Keratinocyte (primary cell): ENCODE measurements around the gene OVAAL. TPM values are rescaled to one million over a fixed set of nuclear protein-coding genes. Genes with fewer than 3 reads are reported as not detected.

ENCODE experiments used
- DNase-seq: peaks from one replicate; pipeline ENCODE4 v3.0.0-alpha.2; 2011; ENCODE audit warnings: low read depth, missing footprints, low spot score
- FAIRE-seq: peaks from 2 replicates; lab custom pipeline; 2011; peaks lifted over from hg19 to GRCh38; lab: Jason Lieb, UNC
- H2AFZ ChIP-seq: 2 replicates; pipeline ENCODE4 v1.6.0; 2012; ENCODE audit warnings: low read length, control low read depth, inconsistent platforms; ENCODE audit not compliant: control insufficient read depth
- H3K27ac ChIP-seq: 2 replicates; pipeline ENCODE4 v1.5.1; 2011; ENCODE audit warnings: low read length; ENCODE audit not compliant: control insufficient read depth, insufficient read depth
- H3K27me3 ChIP-seq: 3 replicates; pipeline ENCODE4 v1.6.0; 2011; ENCODE audit warnings: low read length; ENCODE audit not compliant: control insufficient read depth, insufficient read depth; ENCODE audit errors: extremely low read depth
- H3K36me3 ChIP-seq, 2 experiments: 2 replicates in 1 of 2; 3 replicates in 1 of 2; pipeline ENCODE4 v1.5.1; 2011; ENCODE audit warnings: low read length in 2 of 2, mild to moderate bottlenecking in 1 of 2; ENCODE audit not compliant: control insufficient read depth in 2 of 2, insufficient read depth in 2 of 2; ENCODE audit errors: extremely low read depth in 1 of 2
- H3K4me1 ChIP-seq: 3 replicates; pipeline ENCODE4 v1.5.1; 2011; ENCODE audit warnings: low read length; ENCODE audit not compliant: control insufficient read depth, insufficient read depth; ENCODE audit errors: extremely low read depth
- H3K4me2 ChIP-seq: 3 replicates; pipeline ENCODE4 v1.6.0; 2011; ENCODE audit warnings: low read depth, low read length; ENCODE audit not compliant: control insufficient read depth, insufficient read depth; ENCODE audit errors: extremely low read depth
- H3K4me3 ChIP-seq, 3 experiments: fragments of 200-600 bp in 1 of 3; sonication (generic) in 1 of 3; 2 replicates in 2 of 3; 3 replicates in 1 of 3; pipeline ENCODE4 v1.5.1; 2011 to 2016; ENCODE audit warnings: low read length in 3 of 3, mild to moderate bottlenecking in 3 of 3, control low read depth in 2 of 3, inconsistent platforms in 1 of 3, low read depth in 1 of 3, mixed read lengths in 1 of 3, mixed run types in 1 of 3, moderate library complexity in 1 of 3; ENCODE audit not compliant: control insufficient read depth in 2 of 3, insufficient read depth in 2 of 3; ENCODE audit errors: extremely low read depth in 1 of 3
- H3K79me2 ChIP-seq: 2 replicates; pipeline ENCODE4 v1.6.0; 2012; ENCODE audit warnings: low read length; ENCODE audit not compliant: control insufficient read depth, insufficient read depth
- H3K9ac ChIP-seq: 3 replicates; pipeline ENCODE4 v1.6.0; 2011; ENCODE audit warnings: low read length; ENCODE audit not compliant: control insufficient read depth, insufficient read depth; ENCODE audit errors: extremely low read depth
- H3K9me1 ChIP-seq: 3 replicates; pipeline ENCODE4 v1.6.0; 2011; ENCODE audit warnings: low read length; ENCODE audit not compliant: control insufficient read depth, insufficient read depth; ENCODE audit errors: extremely low read depth
- H3K9me3 ChIP-seq: 2 replicates; pipeline ENCODE4 v1.5.1; 2012; ENCODE audit warnings: low read depth, low read length; ENCODE audit not compliant: control insufficient read depth
- H4K20me1 ChIP-seq: 3 replicates; pipeline ENCODE4 v1.6.0; 2011; ENCODE audit warnings: low read length; ENCODE audit not compliant: control insufficient read depth, insufficient read depth; ENCODE audit errors: extremely low read depth
- EZH2 ChIP-seq: IDR thresholded peaks from one replicate; pipeline ENCODE4 v1.6.1; 2012; ENCODE audit warnings: inconsistent platforms, mild to moderate bottlenecking, low read length, moderate library complexity
- dilution Hi-C: fragments of 300-500 bp; cut with MboI; formaldehyde crosslinking; loops from one replicate; pipeline ENCODE4 v1.7.0; 2020; ENCODE audit warnings: low sequenced_read_pairs; ENCODE audit not compliant: extremely low pct_ligation_motif_present
- polyA plus RNA-seq, 5 experiments: library from polyadenylated mRNA; depleted of rRNA in 3 of 5; stranded (reverse) in 3 of 5; stranded (forward) in 1 of 5; unstranded in 1 of 5; fragments of >200 nt; gene quantifications; 1 replicate in 1 of 5; 2 replicates in 3 of 5; 3 replicates in 1 of 5; pipeline versions ENCODE4 v1.2.1 to v1.2.3, GENCODE V29; 2011 to 2012; ENCODE audit warnings: missing spikeins in 2 of 5, low read depth in 1 of 5, low replicate concordance in 1 of 5
- TF ChIP-seq, protein P1 (sequence below), 3 experiments: IDR thresholded peaks in 1 of 3; conservative IDR thresholded peaks in 1 of 3; optimal IDR thresholded peaks in 1 of 3; 2 replicates in 2 of 3; 3 replicates in 1 of 3; pipeline versions ENCODE3 to v1.5.1; 2011; ENCODE audit warnings: low read length in 3 of 3, mild to moderate bottlenecking in 3 of 3, moderate library complexity in 2 of 3, control low read depth in 1 of 3, inconsistent platforms in 1 of 3; ENCODE audit not compliant: insufficient read depth in 2 of 3; ENCODE audit errors: extremely low read depth in 1 of 3

Gene OVAAL
- polyA plus RNA-seq, 1 donor (not counting 4 experiments of a cell fraction or from before 2014, with no cell fraction given): not detected

DNA sequence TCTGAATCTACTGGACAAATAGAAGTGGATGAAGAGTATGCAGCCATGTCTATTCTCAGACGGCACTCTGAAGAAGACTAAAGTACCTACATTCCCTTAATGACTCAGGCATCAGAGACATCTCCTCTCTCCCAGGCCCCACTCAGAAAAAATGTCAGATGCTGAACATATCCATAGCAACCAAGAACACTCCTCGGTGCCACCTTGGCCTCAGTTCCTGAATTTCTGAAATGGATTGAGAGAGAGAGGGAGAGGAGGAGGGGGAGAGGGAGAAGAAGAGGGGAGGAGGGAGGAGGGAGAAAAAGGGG is 16.0 kb upstream of the OVAAL start:
- TF ChIP-seq, protein P1, sequence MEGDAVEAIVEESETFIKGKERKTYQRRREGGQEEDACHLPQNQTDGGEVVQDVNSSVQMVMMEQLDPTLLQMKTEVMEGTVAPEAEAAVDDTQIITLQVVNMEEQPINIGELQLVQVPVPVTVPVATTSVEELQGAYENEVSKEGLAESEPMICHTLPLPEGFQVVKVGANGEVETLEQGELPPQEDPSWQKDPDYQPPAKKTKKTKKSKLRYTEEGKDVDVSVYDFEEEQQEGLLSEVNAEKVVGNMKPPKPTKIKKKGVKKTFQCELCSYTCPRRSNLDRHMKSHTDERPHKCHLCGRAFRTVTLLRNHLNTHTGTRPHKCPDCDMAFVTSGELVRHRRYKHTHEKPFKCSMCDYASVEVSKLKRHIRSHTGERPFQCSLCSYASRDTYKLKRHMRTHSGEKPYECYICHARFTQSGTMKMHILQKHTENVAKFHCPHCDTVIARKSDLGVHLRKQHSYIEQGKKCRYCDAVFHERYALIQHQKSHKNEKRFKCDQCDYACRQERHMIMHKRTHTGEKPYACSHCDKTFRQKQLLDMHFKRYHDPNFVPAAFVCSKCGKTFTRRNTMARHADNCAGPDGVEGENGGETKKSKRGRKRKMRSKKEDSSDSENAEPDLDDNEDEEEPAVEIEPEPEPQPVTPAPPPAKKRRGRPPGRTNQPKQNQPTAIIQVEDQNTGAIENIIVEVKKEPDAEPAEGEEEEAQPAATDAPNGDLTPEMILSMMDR (optimal IDR thresholded peaks at IDR 0.05 in 1 of 3, IDR thresholded peaks at IDR 0.05 in 1 of 3, conservative IDR thresholded peaks at IDR 0.05 in 1 of 3; ENCODE audit: extremely low read depth in 1 of 3, insufficient read depth in 2 of 3, low read length in 3 of 3): no peak
- TF ChIP-seq EZH2: no peak
- Histone ChIP-seq H3K4me2 (no peak overlapping the region), H3K36me3 (no peaks in the 10 kb centered on the region), H2AFZ (no peak overlapping the region), H3K9me3 (no peaks in the 10 kb centered on the region), H3K9me1 (no peaks in the 10 kb centered on the region), H3K4me1 (no peaks in the 10 kb centered on the region), H4K20me1 (no peaks in the 10 kb centered on the region), H3K27me3 (no peaks in the 10 kb centered on the region), H3K79me2 (no peaks in the 10 kb centered on the region), H3K27ac (no peak overlapping the region), H3K4me3 (no peak overlapping the region), H3K9ac (no peak overlapping the region)
- dilution Hi-C loops: no loop called here
- no peak for FAIRE-seq
- DNase-seq: no peak

DNA sequence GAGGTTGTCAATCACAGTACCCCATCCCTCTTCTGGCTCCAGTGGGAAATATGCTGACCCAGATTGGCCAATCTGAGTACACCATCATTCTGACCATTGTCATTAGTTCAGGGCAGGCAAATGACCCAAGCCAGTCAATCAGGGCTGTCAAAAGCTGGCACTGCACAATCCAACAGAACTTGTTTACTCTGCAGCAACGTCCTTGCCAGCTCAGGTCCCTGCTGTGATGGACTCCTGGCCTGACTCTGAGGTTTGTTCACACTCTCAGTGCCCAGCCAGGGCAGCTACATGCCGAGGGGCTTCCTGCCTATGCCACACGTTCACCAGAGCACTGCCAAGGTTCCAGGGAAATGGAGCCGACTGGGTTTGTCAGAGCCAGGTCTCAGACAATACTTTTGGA is 14.7 kb upstream of the OVAAL start:
- no peaks in the 10 kb centered on the region for H4K20me1 ChIP-seq
- H3K4me1 ChIP-seq: no peaks in the 10 kb centered on the region
- H3K79me2 ChIP-seq: no peaks in the 10 kb centered on the region
- no peaks in the 10 kb centered on the region for H3K9me1 ChIP-seq
- DNase-seq (no peak), FAIRE-seq (no peak)
- no peaks in the 10 kb centered on the region for H3K9me3 ChIP-seq
- no peaks in the 10 kb centered on the region for H3K36me3 ChIP-seq
- no peaks in the 10 kb centered on the region for H3K27me3 ChIP-seq
- no peak overlapping the region for H2AFZ ChIP-seq
- TF ChIP-seq, protein P1 (optimal IDR thresholded peaks at IDR 0.05 in 1 of 3, IDR thresholded peaks at IDR 0.05 in 1 of 3, conservative IDR thresholded peaks at IDR 0.05 in 1 of 3; ENCODE audit: extremely low read depth in 1 of 3, insufficient read depth in 2 of 3, low read length in 3 of 3): no peak
- no peak for TF ChIP-seq EZH2
- dilution Hi-C loops: no loop called here
- H3K27ac ChIP-seq: no peak overlapping the region
- H3K9ac ChIP-seq: no peak overlapping the region
- H3K4me3 ChIP-seq: no peak overlapping the region
- H3K4me2 ChIP-seq: no peak overlapping the region
